GM19025 (cell line): Measurements from ENCODE around the gene TCF4.
A peak's percentile ranks its signal among the peaks of the same experiment; 100 is the strongest.

Experiments used
- ATAC-seq: cut with Tn5 transposase; IDR thresholded peaks from one replicate; pipeline ENCODE4 v1.9.1; 2021; ENCODE audit warnings: mild to moderate bottlenecking, low read depth, moderate library complexity; ENCODE audit not compliant: unreplicated experiment

The TCF4 gene

GRCh38 chr18:55588111-55588869, at the start of gene TCF4:
TSS of gene TCF4 (minus strand) at chr18:55588192. CDS start at chr18:55587116, 1,076 bp downstream.
- ATAC-seq, result no peak

- ATAC-seq, result no peak
These were observed 49.2 kb upstream of the TCF4 start for GRCh38 chr18:55637204-55637603.

- no peak for ATAC-seq
These were observed 47.4 kb upstream of the TCF4 start for GRCh38 chr18:55635439-55635838.

- ATAC-seq, result no peak
These were observed 46.6 kb upstream of the TCF4 start for GRCh38 chr18:55634545-55634944.

- ATAC-seq, result no peak
These were observed 45.0 kb upstream of the TCF4 start for GRCh38 chr18:55633032-55633431.

- no peak for ATAC-seq
These were observed 41.1 kb upstream of the TCF4 start for GRCh38 chr18:55629133-55629532.

GRCh38 chr18:55627007-55627406, 39.0 kb upstream of the TCF4 start:
- ATAC-seq, result no peak

GRCh38 chr18:55625901-55626300, 37.9 kb upstream of the TCF4 start:
- ATAC-seq, result no peak

GRCh38 chr18:55623626-55624025, 35.6 kb upstream of the TCF4 start:
- no peak for ATAC-seq

- no peak for ATAC-seq
These were observed 22.5 kb upstream of the TCF4 start for GRCh38 chr18:55610506-55610905.

- no peak for ATAC-seq
These were observed 21.3 kb upstream of the TCF4 start for GRCh38 chr18:55609160-55609825.

GRCh38 chr18:55608497-55608896, 20.5 kb upstream of the TCF4 start:
- no peak for ATAC-seq

- no peak for ATAC-seq
These were observed 19.8 kb upstream of the TCF4 start for GRCh38 chr18:55607773-55608172.

- peak; percentile 74 for ATAC-seq
These were observed 17.8 kb upstream of the TCF4 start for GRCh38 chr18:55605733-55606338.

GRCh38 chr18:55603775-55604174, 15.8 kb upstream of the TCF4 start:
- ATAC-seq, result no peak

- ATAC-seq, result no peak
These were observed 5.9 kb upstream of the TCF4 start for GRCh38 chr18:55593888-55594287.

- ATAC-seq, result no peak
These were observed 4.6 kb upstream of the TCF4 start for GRCh38 chr18:55592572-55592971.

- ATAC-seq, result no peak
These were observed 4.1 kb upstream of the TCF4 start for GRCh38 chr18:55592106-55592505.

- peak; percentile 84 for ATAC-seq
These were observed 1.8 kb upstream of the TCF4 start for GRCh38 chr18:55589625-55590291.

GRCh38 chr18:55588870-55589595, 1.0 kb upstream of the TCF4 start:
- ATAC-seq, result no peak
